HL-60 (cell line): ENCODE results near the gene PPIL6.

Experiments
- CTCF ChIP-seq: IDR thresholded peaks from one replicate; pipeline ENCODE4 v1.5.1; 2011; ENCODE audit warnings: low read length, control low read depth, inconsistent platforms; ENCODE audit not compliant: insufficient read depth
- GABPA ChIP-seq: IDR thresholded peaks from 2 replicates; pipeline ENCODE4 v1.6.1; 2012; ENCODE audit warnings: low read depth
- POLR2AphosphoS5 ChIP-seq: IDR thresholded peaks from 2 replicates; pipeline ENCODE4 v1.6.1; 2012; ENCODE audit warnings: low read depth
- REST ChIP-seq: IDR thresholded peaks from 2 replicates; pipeline ENCODE4 v1.6.1; 2012; ENCODE audit warnings: low read depth; ENCODE audit not compliant: insufficient replicate concordance
- SPI1 ChIP-seq: IDR thresholded peaks from 2 replicates; pipeline ENCODE4 v1.6.1; 2012; ENCODE audit warnings: low read depth, mild to moderate bottlenecking, borderline replicate concordance

- TF ChIP-seq CTCF: no peak
- TF ChIP-seq REST: no peak
- TF ChIP-seq POLR2AphosphoS5: no peak
- TF ChIP-seq SPI1: no peak
- no peak for TF ChIP-seq GABPA
Measured at GRCh38 chr6:109449795-109450673, 9.6 kb upstream of the PPIL6 start.
